ENCODE measurements around the gene RNU5B-1. TPM values are rescaled to one million over a fixed set of nuclear protein-coding genes. Genes with fewer than 3 reads are reported as not detected.
"Not testable (repeated sequence)": the region's sequence is repeated elsewhere in the genome, so short reads cannot be mapped to it uniquely, and the experiment has no call there.

Gene RNU5B-1
- total and polyA plus RNA-seq, 4 donors: 78.5 TPM; not detected in 3

- Histone ChIP-seq H3K36me3 (ENCODE audit: control insufficient read depth, insufficient read depth, low read length) (no peaks in the 10 kb centered on the region), H3K4me1 (ENCODE audit: control insufficient read depth, insufficient read depth, low read length) (peaks cover 5% of the 10 kb centered on the region), H3K27ac (ENCODE audit: low read depth, low read length) (no peak overlapping the region), H3K9me3 (ENCODE audit: control insufficient read depth, insufficient read depth, low read length) (peaks cover 2% of the 10 kb centered on the region), H3K27me3 (ENCODE audit: control insufficient read depth, insufficient read depth, low read length) (no peaks in the 10 kb centered on the region), H3K4me3 (ENCODE audit: low read depth, low read length) (no peak overlapping the region)
- DNase-seq (ENCODE audit: low read depth in 4 of 6, low spot score in 6 of 6): no peak
- 89% methylated on average over 6 of the region's 8 CpGs for WGBS (ENCODE audit: insufficient coverage)
Measured at GRCh38 chr15:65349338-65349737, 44.9 kb downstream of the RNU5B-1 start.

GRCh38 chr15:65351972-65352371 lies 47.5 kb downstream of the RNU5B-1 start:
- not testable (repeated sequence) for H3K9me3 ChIP-seq (ENCODE audit: control insufficient read depth, insufficient read depth, low read length); DNase-seq (ENCODE audit: low read depth in 4 of 6, low spot score in 6 of 6); H3K27ac ChIP-seq (ENCODE audit: low read depth, low read length); H3K27me3 ChIP-seq (ENCODE audit: control insufficient read depth, insufficient read depth, low read length); H3K4me3 ChIP-seq (ENCODE audit: low read depth, low read length); H3K36me3 ChIP-seq (ENCODE audit: control insufficient read depth, insufficient read depth, low read length)
- WGBS (ENCODE audit: insufficient coverage): no CpG with 5 or more reads among the region's 1 CpG
- peaks cover 16% of the 10 kb centered on the region for H3K4me1 ChIP-seq (ENCODE audit: control insufficient read depth, insufficient read depth, low read length)

Small RNA genes within 50 kb of the gene (small RNA-seq; reads per million reads assigned to genes)
- gene RNU5A-1 (ENCODE audit: low replicate concordance): 374,174 reads per million, percentile 100 among the genes with 10 or more reads in this experiment
- 119,744 reads per million, percentile 100 among the genes with 10 or more reads in this experiment for gene RNU5B-1 (ENCODE audit: low replicate concordance)
- gene SNORA24B (ENCODE audit: low replicate concordance): 0.18 reads per million

Other genes with a start within 250 kb of the RNU5B-1 start
- gene RASL12, start 236.7 kb upstream of the RNU5B-1 start, total RNA-seq: 10 to 100 TPM; 18.1 to 18.8 TPM
- gene RASL12, start 236.7 kb upstream of the RNU5B-1 start, polyA plus RNA-seq (ENCODE audit: insufficient read length in 2 of 2): 10 to 100 TPM in 1 of 2 donors, 1 to 10 TPM in 1; 6.4 to 11.7 TPM
- under 1 TPM in 1 of 2 donors, not detected in 1; 0.06 TPM for gene KBTBD13, start 227.9 kb upstream of the RNU5B-1 start, total RNA-seq
- under 1 TPM in 1 of 2 donors, not detected in 1; 0.08 TPM for gene KBTBD13, start 227.9 kb upstream of the RNU5B-1 start, polyA plus RNA-seq (ENCODE audit: insufficient read length in 2 of 2)
- gene UBAP1L, start 189.5 kb upstream of the RNU5B-1 start, total RNA-seq: 1 to 10 TPM; 5.5 to 5.8 TPM
- 10 to 100 TPM; 16.8 to 26.0 TPM for gene UBAP1L, start 189.5 kb upstream of the RNU5B-1 start, polyA plus RNA-seq (ENCODE audit: insufficient read length in 2 of 2)
- gene PDCD7, start 170.9 kb upstream of the RNU5B-1 start, total RNA-seq: 10 to 100 TPM; 12.7 to 16.7 TPM
- gene PDCD7, start 170.9 kb upstream of the RNU5B-1 start, polyA plus RNA-seq (ENCODE audit: insufficient read length in 2 of 2): 10 to 100 TPM; 24.1 to 27.8 TPM
- 10 to 100 TPM; 48.5 to 55.2 TPM for gene CLPX, start 119.3 kb upstream of the RNU5B-1 start, total RNA-seq
- 10 to 100 TPM; 45.2 to 46.6 TPM for gene CLPX, start 119.3 kb upstream of the RNU5B-1 start, polyA plus RNA-seq (ENCODE audit: insufficient read length in 2 of 2)
- under 1 TPM; 0.89 to 0.94 TPM for gene CILP, start 93.2 kb upstream of the RNU5B-1 start, total RNA-seq
- 1 to 10 TPM in 1 of 2 donors, under 1 TPM in 1; 0.87 to 1.2 TPM for gene CILP, start 93.2 kb upstream of the RNU5B-1 start, polyA plus RNA-seq (ENCODE audit: insufficient read length in 2 of 2)
- 10 to 100 TPM in 1 of 2 donors, 1 to 10 TPM in 1; 5.0 to 10.6 TPM for gene PARP16, start 17.8 kb upstream of the RNU5B-1 start, total RNA-seq
- gene PARP16, start 17.8 kb upstream of the RNU5B-1 start, polyA plus RNA-seq (ENCODE audit: insufficient read length in 2 of 2): 10 to 100 TPM; 11.7 to 17.1 TPM
- 10 to 100 TPM in 1 of 2 donors, not detected in 1; 68.7 TPM for gene RNU5A-1, start 8.6 kb upstream of the RNU5B-1 start, total RNA-seq
- not detected for gene RNU5A-1, start 8.6 kb upstream of the RNU5B-1 start, polyA plus RNA-seq (ENCODE audit: insufficient read length in 2 of 2)
- gene IGDCC3, start 73.3 kb downstream of the RNU5B-1 start, total RNA-seq: 1 to 10 TPM; 3.6 to 4.7 TPM
- gene IGDCC3, start 73.3 kb downstream of the RNU5B-1 start, polyA plus RNA-seq (ENCODE audit: insufficient read length in 2 of 2): 10 to 100 TPM; 17.0 to 20.7 TPM
- gene IGDCC4, start 118.3 kb downstream of the RNU5B-1 start, total RNA-seq: 10 to 100 TPM; 13.1 to 15.1 TPM
- 10 to 100 TPM; 26.8 to 30.3 TPM for gene IGDCC4, start 118.3 kb downstream of the RNU5B-1 start, polyA plus RNA-seq (ENCODE audit: insufficient read length in 2 of 2)
- 100 to 1,000 TPM in 1 of 2 donors, 10 to 100 TPM in 1; 38.0 to 106 TPM for gene DPP8, start 213.0 kb downstream of the RNU5B-1 start, total RNA-seq
- 10 to 100 TPM; 30.3 to 38.2 TPM for gene DPP8, start 213.0 kb downstream of the RNU5B-1 start, polyA plus RNA-seq (ENCODE audit: insufficient read length in 2 of 2)
- 100 to 1,000 TPM; 167 to 239 TPM for gene HACD3, start 225.8 kb downstream of the RNU5B-1 start, total RNA-seq
- 100 to 1,000 TPM; 147 to 169 TPM for gene HACD3, start 225.8 kb downstream of the RNU5B-1 start, polyA plus RNA-seq (ENCODE audit: insufficient read length in 2 of 2)